Measurements from ENCODE around the gene PCDH9. TPM values are rescaled to one million over a fixed set of nuclear protein-coding genes. Genes with fewer than 3 reads are reported as not detected.

PCDH9 gene
- total and polyA plus RNA-seq, 12 donors, result 2.9 to 32.0 (median 15.4) TPM

DNA sequence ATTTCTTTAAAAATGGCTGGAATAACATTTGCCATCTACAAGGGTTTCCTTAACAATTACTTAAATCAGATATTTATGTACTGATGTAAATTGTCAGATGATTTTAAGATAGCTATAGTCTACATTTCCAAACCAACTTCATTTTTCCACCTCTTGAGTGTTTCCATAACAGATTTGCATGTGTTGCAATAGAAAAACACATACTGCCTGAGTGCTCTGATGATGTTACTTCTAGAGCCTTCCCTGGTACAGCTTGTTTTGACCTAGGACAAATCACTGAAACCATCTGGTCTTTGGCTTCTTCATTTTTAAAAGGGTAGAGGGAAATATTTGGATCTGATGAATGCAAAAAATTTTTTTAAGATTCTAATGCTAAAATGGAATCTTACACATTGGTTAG lies 245.9 kb downstream of the PCDH9 start:
- TF ChIP-seq CTCF (IDR thresholded peaks at IDR 0.05), result no peak
- H3K9me3 ChIP-seq, result peaks cover 0 to 2% (median 0%) of the 10 kb centered on the region in 11 donors
- no peak overlapping the region for H3K27ac ChIP-seq
- no peaks in the 10 kb centered on the region for H3K36me3 ChIP-seq
- no peak for ATAC-seq
- no peaks in the 10 kb centered on the region for H3K4me1 ChIP-seq
- no peak for DNase-seq
- intact Hi-C loops (cut with DNase I), result no loop called here
- H3K27me3 ChIP-seq, result no peaks in the 10 kb centered on the region
- no peak overlapping the region for H3K4me3 ChIP-seq

GRCh38 chr13:66981912-66982311 lies 248.2 kb downstream of the PCDH9 start:
- no peaks in the 10 kb centered on the region for H3K36me3 ChIP-seq
- DNase-seq (no peak), ATAC-seq (no peak)
- H3K4me3 ChIP-seq, result no peak overlapping the region
- H3K9me3 ChIP-seq, result peaks cover 0 to 2% (median 0%) of the 10 kb centered on the region in 11 donors
- H3K4me1 ChIP-seq, result no peaks in the 10 kb centered on the region
- 90 to 93% methylated on average over 7 of the region's 7 CpGs for WGBS, 2 donors
- no peaks in the 10 kb centered on the region for H3K27me3 ChIP-seq
- no peak overlapping the region for H3K27ac ChIP-seq
- no peak for TF ChIP-seq CTCF (IDR thresholded peaks at IDR 0.05)
- intact Hi-C loops (cut with DNase I), result no loop called here

- no peak for TF ChIP-seq CTCF (IDR thresholded peaks at IDR 0.05)
- Histone ChIP-seq H3K4me1 (no peaks in the 10 kb centered on the region), H3K27me3 (no peaks in the 10 kb centered on the region), H3K27ac (no peak overlapping the region), H3K36me3 (no peaks in the 10 kb centered on the region), H3K9me3 (no peaks in the 10 kb centered on the region), H3K4me3 (no peak overlapping the region)
- DNase-seq, result no peak
- 89 to 90% methylated on average over 4 of the region's 4 CpGs for WGBS, 2 donors
- no peak for ATAC-seq
- intact Hi-C loops (cut with DNase I), result no loop called here
Measured at GRCh38 chr13:66977161-66977560, 253.0 kb downstream of the PCDH9 start.

- H3K4me3 ChIP-seq, result no peak overlapping the region
- no peaks in the 10 kb centered on the region for H3K27me3 ChIP-seq
- ATAC-seq, result no peak
- H3K27ac ChIP-seq, result no peak overlapping the region
- no peaks in the 10 kb centered on the region for H3K4me1 ChIP-seq
- 83 to 95% methylated on average over 1 of the region's 1 CpG for WGBS, 2 donors
- TF ChIP-seq CTCF (IDR thresholded peaks at IDR 0.05), result no peak
- intact Hi-C loops (cut with DNase I), result no loop called here
- DNase-seq, result no peak
- H3K36me3 ChIP-seq, result no peaks in the 10 kb centered on the region
- no peaks in the 10 kb centered on the region for H3K9me3 ChIP-seq
Measured at GRCh38 chr13:66974889-66975288, 255.2 kb downstream of the PCDH9 start.

DNA sequence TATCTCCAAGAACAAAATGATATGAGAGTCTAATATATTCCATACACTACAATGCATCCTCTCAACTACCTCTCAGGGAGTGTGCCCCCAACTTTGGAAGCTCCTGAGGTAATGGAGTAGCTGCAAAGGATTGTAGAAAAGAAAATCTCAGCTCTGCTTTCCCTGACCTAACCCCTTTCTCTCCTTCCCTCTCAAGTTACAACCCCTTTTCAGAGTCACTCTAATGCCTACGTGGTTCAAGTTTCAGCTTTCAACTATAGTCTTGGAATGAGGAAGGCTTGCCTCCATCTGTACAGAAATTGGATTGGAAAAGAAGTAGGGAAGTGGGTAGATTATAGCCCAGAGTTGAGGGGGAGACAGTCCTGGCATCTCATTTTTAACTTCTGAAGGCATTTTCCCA lies 256.0 kb downstream of the PCDH9 start:
- H3K27ac ChIP-seq, result no peak overlapping the region
- no peaks in the 10 kb centered on the region for H3K4me1 ChIP-seq
- H3K27me3 ChIP-seq, result no peaks in the 10 kb centered on the region
- no peak overlapping the region for H3K4me3 ChIP-seq
- ATAC-seq, result no peak
- 84 to 94% methylated on average over 1 of the region's 1 CpG for WGBS, 2 donors
- no peak for TF ChIP-seq CTCF (IDR thresholded peaks at IDR 0.05)
- no peak for DNase-seq
- H3K9me3 ChIP-seq, result no peaks in the 10 kb centered on the region
- H3K36me3 ChIP-seq, result no peaks in the 10 kb centered on the region
- intact Hi-C loops (cut with DNase I), result no loop called here
